Inflammatory macrophage treated with lipopolysaccharide for 1 hour (primary cell): ENCODE measurements around the gene PROX1.

ENCODE experiments used
- DNase-seq, 2 donors: peaks; one replicate each; pipeline ENCODE4 v3.0.0-alpha.2; 2020 to 2022

The PROX1 gene, protein sequence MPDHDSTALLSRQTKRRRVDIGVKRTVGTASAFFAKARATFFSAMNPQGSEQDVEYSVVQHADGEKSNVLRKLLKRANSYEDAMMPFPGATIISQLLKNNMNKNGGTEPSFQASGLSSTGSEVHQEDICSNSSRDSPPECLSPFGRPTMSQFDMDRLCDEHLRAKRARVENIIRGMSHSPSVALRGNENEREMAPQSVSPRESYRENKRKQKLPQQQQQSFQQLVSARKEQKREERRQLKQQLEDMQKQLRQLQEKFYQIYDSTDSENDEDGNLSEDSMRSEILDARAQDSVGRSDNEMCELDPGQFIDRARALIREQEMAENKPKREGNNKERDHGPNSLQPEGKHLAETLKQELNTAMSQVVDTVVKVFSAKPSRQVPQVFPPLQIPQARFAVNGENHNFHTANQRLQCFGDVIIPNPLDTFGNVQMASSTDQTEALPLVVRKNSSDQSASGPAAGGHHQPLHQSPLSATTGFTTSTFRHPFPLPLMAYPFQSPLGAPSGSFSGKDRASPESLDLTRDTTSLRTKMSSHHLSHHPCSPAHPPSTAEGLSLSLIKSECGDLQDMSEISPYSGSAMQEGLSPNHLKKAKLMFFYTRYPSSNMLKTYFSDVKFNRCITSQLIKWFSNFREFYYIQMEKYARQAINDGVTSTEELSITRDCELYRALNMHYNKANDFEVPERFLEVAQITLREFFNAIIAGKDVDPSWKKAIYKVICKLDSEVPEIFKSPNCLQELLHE

GRCh38 chr1:213987927-213988506 lies at the start of gene PROX1:
Gene PROX1 (plus strand): TSS chr1:213987973. CDS start chr1:213996536, 8,563 bp downstream.
- DNase-seq = peak in 1 of 2 donors; percentile 3

DNA sequence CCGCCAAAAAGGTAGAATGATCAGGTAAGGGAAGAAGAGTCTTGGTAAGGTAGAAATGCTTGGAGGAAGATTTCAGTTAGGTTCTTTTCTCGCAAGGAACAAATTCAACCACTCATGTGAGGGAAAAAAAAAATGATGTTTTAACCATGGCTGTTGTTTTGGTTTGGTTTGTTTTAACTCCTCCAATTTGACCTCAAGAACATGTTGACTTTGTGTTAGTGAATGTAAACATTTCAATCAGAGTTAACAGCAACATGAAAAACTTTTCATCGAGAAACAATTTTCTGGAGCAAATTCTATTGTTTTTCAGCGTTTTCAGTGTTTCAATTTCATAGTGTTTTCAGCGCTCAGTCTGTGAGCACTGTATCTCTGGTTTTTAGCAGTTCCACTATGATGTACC lies 49.0 kb upstream of the PROX1 start:
- no peak for DNase-seq

GRCh38 chr1:213939888-213940287 lies 47.9 kb upstream of the PROX1 start:
- DNase-seq = no peak

DNA sequence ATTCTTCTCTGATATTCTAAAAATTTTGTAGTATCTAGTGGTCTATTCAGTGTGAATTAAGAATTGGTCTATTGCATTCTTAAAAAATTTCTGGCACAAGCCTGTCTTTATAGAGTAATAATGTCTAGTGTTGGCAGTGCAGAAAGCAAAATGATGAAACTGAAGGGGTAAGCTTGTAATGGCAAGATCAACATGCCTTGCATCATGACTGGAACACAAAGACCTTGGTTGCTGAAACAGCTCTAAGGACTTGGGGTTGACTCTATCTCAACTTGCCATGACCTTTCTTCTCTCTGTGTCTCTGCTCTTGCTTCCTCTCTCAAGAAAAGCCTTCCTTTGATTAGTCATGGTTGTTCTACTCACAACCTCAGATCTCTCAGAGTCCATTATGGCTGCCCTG lies 46.8 kb upstream of the PROX1 start:
- no peak for DNase-seq

GRCh38 chr1:213942061-213942460 lies 45.7 kb upstream of the PROX1 start:
- no peak for DNase-seq

DNA sequence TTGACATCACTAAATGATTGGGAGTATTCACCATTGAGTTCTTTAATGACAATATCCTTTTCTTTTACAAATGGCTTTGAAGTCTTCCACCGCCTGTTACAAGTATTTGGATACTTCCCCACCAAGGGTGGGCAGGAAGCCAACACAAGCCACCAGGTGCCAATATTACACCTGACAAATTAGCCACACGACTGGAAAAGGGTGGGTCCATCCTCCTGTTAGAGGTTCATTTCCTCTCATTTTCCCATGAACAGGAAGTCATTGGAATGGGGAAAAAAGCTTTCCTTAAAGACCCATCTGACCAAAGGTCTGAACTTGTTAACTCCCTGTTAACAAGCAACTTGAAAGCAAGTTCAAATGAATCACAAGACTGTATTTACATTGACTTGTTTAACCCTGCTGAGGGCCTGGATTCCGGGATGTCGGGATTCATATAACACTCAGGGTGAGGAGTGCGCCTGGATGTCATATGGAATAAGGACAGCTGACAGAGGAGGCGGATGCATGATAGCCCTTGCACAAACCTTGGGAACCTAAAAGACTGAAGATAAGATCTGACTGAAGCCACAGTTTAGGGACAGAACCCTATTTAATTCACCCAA lies 40.5 kb upstream of the PROX1 start:
- no peak for DNase-seq

- DNase-seq = no peak
These were observed 35.9 kb upstream of the PROX1 start for GRCh38 chr1:213951876-213952275.

GRCh38 chr1:213953806-213954205 lies 34.0 kb upstream of the PROX1 start:
- no peak for DNase-seq

DNA sequence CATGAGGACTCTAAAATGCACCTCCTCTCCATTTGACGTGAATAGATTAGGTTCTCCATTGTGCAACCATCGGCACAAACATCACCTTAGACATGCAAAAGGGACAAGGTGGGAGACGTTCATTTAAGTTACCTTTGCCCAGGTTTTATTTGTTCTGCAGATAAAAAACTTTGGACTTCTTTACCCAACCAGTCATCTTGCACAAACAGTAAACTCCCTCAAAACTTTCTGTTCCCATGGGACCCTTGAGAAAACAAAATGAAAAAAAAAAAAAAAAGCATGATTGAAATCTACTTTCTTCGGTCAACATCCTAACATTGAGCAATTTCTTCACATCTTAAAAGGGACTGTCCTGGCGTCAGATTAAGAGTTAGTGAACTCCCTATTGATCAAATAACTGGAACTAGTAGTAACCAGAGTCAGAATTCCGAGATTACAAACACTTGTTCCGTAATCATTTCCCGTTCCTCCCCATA lies 31.4 kb upstream of the PROX1 start:
- DNase-seq = no peak

- DNase-seq = no peak
These were observed 29.4 kb upstream of the PROX1 start for GRCh38 chr1:213958346-213958745.

GRCh38 chr1:213960963-213961362 lies 26.8 kb upstream of the PROX1 start:
- no peak for DNase-seq

GRCh38 chr1:213962508-213962907 lies 25.3 kb upstream of the PROX1 start:
- no peak for DNase-seq

DNA sequence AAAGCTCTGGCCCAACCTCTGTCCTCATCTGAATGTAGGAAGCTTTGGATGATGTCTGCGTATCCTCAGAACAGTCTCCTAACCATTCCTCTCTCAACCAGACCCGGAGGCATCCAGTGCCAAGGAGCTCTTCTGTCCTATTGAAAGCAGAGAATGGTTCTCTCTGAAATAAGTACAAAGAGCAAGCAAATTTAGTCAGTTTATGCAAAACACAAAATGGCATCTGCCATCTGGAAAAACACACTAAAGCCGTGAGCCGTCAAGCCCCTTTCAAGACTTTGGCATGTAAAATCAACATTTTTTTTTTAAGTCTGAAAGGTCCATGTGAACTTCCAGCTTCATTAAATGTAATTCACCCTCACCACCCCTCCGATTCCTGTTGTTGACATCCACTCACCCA lies 21.7 kb upstream of the PROX1 start:
- DNase-seq = no peak

- DNase-seq = no peak
These were observed 19.5 kb upstream of the PROX1 start for GRCh38 chr1:213968146-213968825.

GRCh38 chr1:213969958-213970555 lies 17.7 kb upstream of the PROX1 start:
- no peak for DNase-seq

- no peak for DNase-seq
These were observed 15.6 kb upstream of the PROX1 start for GRCh38 chr1:213972141-213972540.

GRCh38 chr1:213973129-213973528 lies 14.6 kb upstream of the PROX1 start:
- DNase-seq = no peak

DNA sequence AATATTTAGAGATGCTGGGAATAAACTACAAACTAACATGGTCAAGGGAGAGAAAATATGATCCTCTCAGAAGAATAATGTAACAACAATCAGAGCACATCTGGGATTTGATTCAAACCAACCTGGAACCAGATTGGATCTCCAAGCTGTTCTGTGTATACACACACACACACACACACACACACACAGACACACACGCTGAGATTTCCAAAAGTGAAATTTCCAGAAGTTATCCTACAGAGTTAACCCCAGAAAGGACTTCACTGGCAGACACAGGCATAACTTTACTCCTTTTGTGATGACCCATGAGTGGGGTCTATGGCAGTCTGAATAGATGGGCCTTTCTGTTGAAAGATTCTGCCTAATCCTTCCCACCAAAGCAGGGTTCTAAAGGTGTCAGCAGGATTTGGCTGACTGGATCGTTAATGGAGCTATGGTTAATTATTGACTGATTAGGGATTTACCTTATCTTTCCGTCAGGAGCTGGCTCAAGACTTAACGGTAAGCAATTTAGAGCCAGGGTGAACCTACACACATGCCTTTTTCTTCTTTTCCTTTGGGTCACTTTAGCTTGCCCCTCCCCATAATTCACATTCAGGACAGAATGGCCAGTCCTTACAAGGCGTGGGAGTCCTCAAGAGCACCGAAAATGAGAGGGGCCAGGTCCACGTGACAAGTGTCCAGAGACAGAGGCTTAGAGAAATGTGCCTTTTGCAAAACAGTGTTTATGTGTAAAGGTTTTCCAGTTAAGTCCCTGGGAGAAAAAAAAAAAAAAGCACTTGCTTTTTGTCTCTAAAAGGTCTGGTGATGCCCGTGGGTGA lies 10.9 kb upstream of the PROX1 start:
- no peak for DNase-seq

DNA sequence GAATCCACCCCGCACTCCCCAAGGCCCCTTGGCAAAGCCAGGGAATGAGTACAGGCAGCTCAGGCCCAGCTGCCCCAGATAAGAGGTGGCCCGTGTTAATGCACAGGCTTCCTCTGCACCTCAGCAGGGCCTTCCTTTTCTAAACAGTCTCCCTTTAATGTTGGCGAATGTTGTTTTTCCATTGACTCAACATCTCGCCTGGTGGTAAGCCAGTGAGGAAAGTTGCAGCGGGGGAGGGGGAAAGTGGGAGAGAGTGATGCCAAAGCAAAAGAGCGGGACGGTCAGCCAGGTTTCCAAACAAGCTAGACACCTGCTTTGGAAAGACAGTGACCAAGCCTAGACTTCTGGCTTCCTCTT lies 10.3 kb upstream of the PROX1 start:
- DNase-seq = no peak

- DNase-seq = no peak
These were observed 9.9 kb upstream of the PROX1 start for GRCh38 chr1:213977909-213978308.
